Tibial nerve (tissue), 4 donors: Measurements from ENCODE around the gene CALY.

ENCODE experiments used
- CTCF ChIP-seq, 5 experiments: fragments of 200-600 bp in 3 of 5; fragments of 450-650 bp in 2 of 5; sonication (generic) in 3 of 5; IDR thresholded peaks; one replicate each; pipeline ENCODE4 v1.5.1; 2016 to 2019; ENCODE audit warnings: antibody characterized with exemption in 5 of 5, mild to moderate bottlenecking in 3 of 5, moderate library complexity in 2 of 5
- EP300 ChIP-seq, 2 donors: sonication (generic); formaldehyde crosslinking; IDR thresholded peaks; one replicate each; pipeline ENCODE4 v1.6.1; 2017; ENCODE audit warnings: antibody characterized with exemption in 2 of 2, mild to moderate bottlenecking in 1 of 2
- POLR2A ChIP-seq, 2 donors: fragments of 450-650 bp; IDR thresholded peaks; one replicate each; pipeline ENCODE4 v1.6.1; 2017; ENCODE audit warnings: antibody characterized with exemption in 2 of 2, mild to moderate bottlenecking in 2 of 2, moderate library complexity in 2 of 2

- TF ChIP-seq POLR2A (IDR thresholded peaks at IDR 0.05) (no peak), CTCF (IDR thresholded peaks at IDR 0.05) (no peak), EP300 (IDR thresholded peaks at IDR 0.05) (no peak)
These were observed 8.0 kb downstream of the CALY start for GRCh38 chr10:133328358-133329343.
